PC-9 (cell line): ENCODE measurements around the gene RASGEF1B. TPM values are rescaled to one million over a fixed set of nuclear protein-coding genes. Genes with fewer than 3 reads are reported as not detected.
A peak's percentile ranks its signal among the peaks of the same experiment; 100 is the strongest.

ENCODE experiments used
- BruUV-seq: library from RNA; stranded (reverse); fragments of 400-500 nt; replicated peaks from 2 replicates; lab custom pipeline; 2021; lab: Mats Ljungman, UMichigan
- CTCF ChIA-PET: fragments of 300-600 bp; sonication (Branson Sonifier 250); formaldehyde crosslinking; loops from one replicate; lab custom pipeline; 2022; ENCODE audit warnings: antibody characterized with exemption; lab: Charles Lee
- POLR2A ChIA-PET: fragments of 300-600 bp; sonication (Branson Sonifier 250); formaldehyde crosslinking; loops from one replicate; lab custom pipeline; 2022; ENCODE audit warnings: antibody characterized with exemption; ENCODE audit not compliant: unreplicated experiment; lab: Charles Lee
- DNase-seq, 2 experiments: peaks; one replicate each; pipeline versions ENCODE4 v3.0.0 to v3.0.0-alpha.2; 2015 to 2022; ENCODE audit warnings: mixed read lengths in 1 of 2
- H2AFZ ChIP-seq: fragments of 200-600 bp; sonication (generic); 2 replicates; pipeline ENCODE4 v1.8.1; 2017; ENCODE audit warnings: antibody characterized with exemption
- H3F3A ChIP-seq: fragments of 200-600 bp; sonication (generic); 2 replicates; pipeline ENCODE4 v1.8.1; 2017; ENCODE audit warnings: antibody characterized with exemption, mild to moderate bottlenecking, low read depth; ENCODE audit not compliant: insufficient read depth
- H3K27ac ChIP-seq: fragments of 200-600 bp; sonication (generic); 2 replicates; pipeline ENCODE4 v1.6.1; 2016; ENCODE audit warnings: mixed run types
- H3K27me3 ChIP-seq: fragments of 200-600 bp; sonication (generic); 2 replicates; pipeline ENCODE4 v1.6.1; 2016; ENCODE audit warnings: low read depth, mixed run types; ENCODE audit not compliant: insufficient read depth
- H3K36me3 ChIP-seq: fragments of 200-600 bp; sonication (generic); 2 replicates; pipeline ENCODE4 v1.6.1; 2016; ENCODE audit warnings: low read depth, mixed run types
- H3K4me1 ChIP-seq: fragments of 200-600 bp; sonication (generic); replicated peaks from 2 replicates; pipeline ENCODE4 v1.6.1; 2016; ENCODE audit warnings: mixed run types; ENCODE audit not compliant: insufficient read depth
- H3K4me2 ChIP-seq: fragments of 200-600 bp; sonication (generic); 2 replicates; pipeline ENCODE4 v1.6.1; 2017; ENCODE audit warnings: mixed run types
- H3K4me3 ChIP-seq: fragments of 200-600 bp; sonication (generic); 2 replicates; pipeline ENCODE4 v1.6.1; 2016; ENCODE audit warnings: mixed run types
- H3K79me2 ChIP-seq: fragments of 200-600 bp; sonication (generic); 2 replicates; pipeline ENCODE4 v1.6.1; 2017; ENCODE audit warnings: low read depth, mixed run types
- H3K9me2 ChIP-seq: fragments of 200-600 bp; sonication (generic); 2 replicates; pipeline ENCODE4 v1.8.1; 2017; ENCODE audit warnings: mild to moderate bottlenecking; ENCODE audit not compliant: insufficient read depth
- H3K9me3 ChIP-seq: fragments of 200-600 bp; sonication (generic); 2 replicates; pipeline ENCODE4 v1.8.1; 2016; ENCODE audit warnings: low read depth; ENCODE audit not compliant: insufficient read depth
- H4K20me1 ChIP-seq: fragments of 200-600 bp; sonication (generic); 2 replicates; pipeline ENCODE4 v1.8.1; 2017; ENCODE audit not compliant: insufficient read depth
- EZH2 ChIP-seq: fragments of 200-600 bp; sonication (generic); IDR thresholded peaks from 2 replicates; pipeline ENCODE4 v1.8.0; 2017; ENCODE audit warnings: antibody characterized with exemption, low read depth
- intact Hi-C: fragments of 100-400 bp; cut with micrococcal nuclease; formaldehyde crosslinking; loops from one replicate; pipeline ENCODE4 v1.10.0; 2022; ENCODE audit not compliant: unreplicated experiment
- total RNA-seq: library from RNA; stranded (reverse); gene quantifications from 2 replicates; pipeline ENCODE4 v1.2.3, GENCODE V29; 2021
- TF ChIP-seq, protein P1 (sequence below): fragments of 200-600 bp; sonication (generic); conservative IDR thresholded peaks from 2 replicates; pipeline ENCODE4 v1.6.1; 2017; ENCODE audit warnings: mixed run types, antibody characterized with exemption, mild to moderate bottlenecking, moderate library complexity

The RASGEF1B gene
- total RNA-seq, 1 experiment from 2014 or later = 1.0 TPM

GRCh38 chr4:81491943-81492342, 20.2 kb upstream of the RASGEF1B start:
- no peaks in the 10 kb centered on the region for H3K27me3 ChIP-seq
- DNase-seq = peak in 1 of 2 experiments; percentile 34
- H3K79me2 ChIP-seq = no peaks in the 10 kb centered on the region
- intact Hi-C loops = no loop called here
- no peaks in the 10 kb centered on the region for H3K4me1 ChIP-seq
- no peak overlapping the region for H3K27ac ChIP-seq
- TF ChIP-seq, protein P1, sequence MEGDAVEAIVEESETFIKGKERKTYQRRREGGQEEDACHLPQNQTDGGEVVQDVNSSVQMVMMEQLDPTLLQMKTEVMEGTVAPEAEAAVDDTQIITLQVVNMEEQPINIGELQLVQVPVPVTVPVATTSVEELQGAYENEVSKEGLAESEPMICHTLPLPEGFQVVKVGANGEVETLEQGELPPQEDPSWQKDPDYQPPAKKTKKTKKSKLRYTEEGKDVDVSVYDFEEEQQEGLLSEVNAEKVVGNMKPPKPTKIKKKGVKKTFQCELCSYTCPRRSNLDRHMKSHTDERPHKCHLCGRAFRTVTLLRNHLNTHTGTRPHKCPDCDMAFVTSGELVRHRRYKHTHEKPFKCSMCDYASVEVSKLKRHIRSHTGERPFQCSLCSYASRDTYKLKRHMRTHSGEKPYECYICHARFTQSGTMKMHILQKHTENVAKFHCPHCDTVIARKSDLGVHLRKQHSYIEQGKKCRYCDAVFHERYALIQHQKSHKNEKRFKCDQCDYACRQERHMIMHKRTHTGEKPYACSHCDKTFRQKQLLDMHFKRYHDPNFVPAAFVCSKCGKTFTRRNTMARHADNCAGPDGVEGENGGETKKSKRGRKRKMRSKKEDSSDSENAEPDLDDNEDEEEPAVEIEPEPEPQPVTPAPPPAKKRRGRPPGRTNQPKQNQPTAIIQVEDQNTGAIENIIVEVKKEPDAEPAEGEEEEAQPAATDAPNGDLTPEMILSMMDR = no peak
- TF ChIP-seq EZH2 = no peak
- POLR2A ChIA-PET = no interaction called here
- H3K9me2 ChIP-seq = no peaks in the 10 kb centered on the region
- no peaks in the 10 kb centered on the region for H3F3A ChIP-seq
- no TSS peak for BruUV-seq
- no peak overlapping the region for H2AFZ ChIP-seq
- H3K4me2 ChIP-seq = no peak overlapping the region
- no peaks in the 10 kb centered on the region for H3K36me3 ChIP-seq
- CTCF ChIA-PET = no interaction called here
- no peaks in the 10 kb centered on the region for H4K20me1 ChIP-seq
- H3K4me3 ChIP-seq = no peak overlapping the region
- no peaks in the 10 kb centered on the region for H3K9me3 ChIP-seq

DNA sequence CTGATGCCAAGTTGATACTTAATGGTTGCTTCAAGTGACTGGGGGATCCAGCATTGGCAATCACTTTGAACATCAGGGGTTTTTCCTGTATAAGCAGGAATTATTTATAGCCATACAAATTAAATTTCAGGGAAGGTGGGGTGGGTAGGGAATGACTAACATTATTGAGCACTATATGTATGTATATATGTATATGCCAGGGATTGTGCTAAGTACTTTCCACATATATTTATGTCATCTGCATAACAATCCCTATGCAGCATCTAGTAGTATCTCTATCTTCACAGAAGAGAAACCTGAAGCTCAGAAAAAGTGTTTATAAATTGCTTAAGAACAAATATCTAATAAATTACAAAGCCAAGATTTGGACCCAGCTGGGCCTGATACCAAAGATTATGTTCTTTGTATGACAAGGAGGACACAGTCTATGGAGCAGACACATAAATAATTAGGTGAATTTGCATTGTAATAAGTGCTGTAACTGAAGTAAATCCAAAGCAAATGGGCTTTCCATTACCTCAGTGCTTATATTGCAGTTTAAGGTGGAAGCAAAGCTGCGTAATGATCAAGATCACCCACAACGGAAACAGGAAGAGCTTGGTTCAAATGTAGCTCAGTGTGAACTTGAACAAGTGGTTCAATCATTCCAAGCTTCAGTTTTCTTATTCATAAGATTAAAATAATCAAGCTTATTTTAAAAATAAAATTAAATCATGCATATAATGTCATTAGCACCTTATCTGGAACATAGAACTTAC, 18.9 kb upstream of the RASGEF1B start:
- Histone ChIP-seq H3K36me3 (no peaks in the 10 kb centered on the region), H3K27ac (no peak overlapping the region), H3K4me2 (no peak overlapping the region), H3K9me2 (no peaks in the 10 kb centered on the region), H4K20me1 (no peaks in the 10 kb centered on the region), H3K27me3 (no peaks in the 10 kb centered on the region), H3K9me3 (no peaks in the 10 kb centered on the region), H3K79me2 (no peaks in the 10 kb centered on the region), H3F3A (no peaks in the 10 kb centered on the region), H2AFZ (no peak overlapping the region), H3K4me1 (no peaks in the 10 kb centered on the region), H3K4me3 (no peak overlapping the region)
- ChIA-PET POLR2A (interaction anchor here (0.6 kb wide), 1 partner anchor 19 kb away, joined by 4 read pairs; the partner anchor contains the start of gene RASGEF1B), CTCF (no interaction called here)
- BruUV-seq = no TSS peak
- DNase-seq = no peak
- intact Hi-C loops = no loop called here
- TF ChIP-seq, protein P1 = no peak
- no peak for TF ChIP-seq EZH2

GRCh38 chr4:81486502-81486901, 14.8 kb upstream of the RASGEF1B start:
- H3F3A ChIP-seq = no peaks in the 10 kb centered on the region
- POLR2A ChIA-PET = no interaction called here
- no peak overlapping the region for H2AFZ ChIP-seq
- no TSS peak for BruUV-seq
- no peak for DNase-seq
- no peak overlapping the region for H3K27ac ChIP-seq
- H3K4me2 ChIP-seq = no peak overlapping the region
- no peaks in the 10 kb centered on the region for H4K20me1 ChIP-seq
- intact Hi-C loops = no loop called here
- no peaks in the 10 kb centered on the region for H3K9me3 ChIP-seq
- no peaks in the 10 kb centered on the region for H3K9me2 ChIP-seq
- H3K27me3 ChIP-seq = no peaks in the 10 kb centered on the region
- TF ChIP-seq EZH2 = no peak
- TF ChIP-seq, protein P1 = no peak
- H3K36me3 ChIP-seq = no peaks in the 10 kb centered on the region
- H3K4me1 ChIP-seq = no peaks in the 10 kb centered on the region
- H3K4me3 ChIP-seq = no peak overlapping the region
- CTCF ChIA-PET = no interaction called here
- no peaks in the 10 kb centered on the region for H3K79me2 ChIP-seq
